ENCODE measurements around the gene ZCWPW1. TPM values are rescaled to one million over a fixed set of nuclear protein-coding genes. Genes with fewer than 3 reads are reported as not detected.

ZCWPW1 gene
- 2.2 and 2.6 TPM in 2 replicates for total RNA-seq

GRCh38 chr7:100428199-100428966 lies at the start of gene ZCWPW1:
ZCWPW1 (minus strand) TSS chr7:100428703; CDS start chr7:100420649, 8,054 bp downstream.

GRCh38 chr7:100464210-100464660 lies 35.7 kb upstream of the ZCWPW1 start, which contains the start of gene SPACDR:
SPACDR (minus strand) TSS chr7:100464260; CDS start chr7:100464025, 235 bp downstream.

GRCh38 chr7:100429637-100430492 lies 1.4 kb upstream of the ZCWPW1 start, which contains the start of gene MEPCE:
MEPCE (plus strand) TSS chr7:100429831; CDS start chr7:100430019, 188 bp downstream.

GRCh38 chr7:100373261-100373831 lies 55.2 kb downstream of the ZCWPW1 start, which contains the start of gene PILRA:
PILRA (plus strand) TSS chr7:100373487; CDS start chr7:100373657, 170 bp downstream.

GRCh38 chr7:100358027-100358856 lies 70.3 kb downstream of the ZCWPW1 start, which contains the start of gene PILRB:
PILRB (plus strand) TSS chr7:100358117; CDS start chr7:100358303, 186 bp downstream.

Other genes with a start within 250 kb of the ZCWPW1 start
- not detected in 2 replicates for gene PVRIG, start 208.8 kb downstream of the ZCWPW1 start, total RNA-seq
- not detected in 2 replicates for gene SPDYE3, start 121.0 kb downstream of the ZCWPW1 start, total RNA-seq
- gene PILRB, start 70.6 kb downstream of the ZCWPW1 start, total RNA-seq = 7.4 and 9.9 TPM in 2 replicates
- gene PILRA, start 55.2 kb downstream of the ZCWPW1 start, total RNA-seq = 0.62 TPM in 1 of 2 replicates, not detected in the other
- 30.6 and 42.9 TPM in 2 replicates for gene MEPCE, start 1.1 kb upstream of the ZCWPW1 start, total RNA-seq
- gene PPP1R35, start 7.8 kb upstream of the ZCWPW1 start, total RNA-seq = 10.3 and 14.7 TPM in 2 replicates
- 0.25 and 0.79 TPM in 2 replicates for gene SPACDR, start 35.6 kb upstream of the ZCWPW1 start, total RNA-seq
- 21.7 and 22.2 TPM in 2 replicates for gene TSC22D4, start 50.5 kb upstream of the ZCWPW1 start, total RNA-seq
- 0.13 and 0.19 TPM in 2 replicates for gene NYAP1, start 55.2 kb upstream of the ZCWPW1 start, total RNA-seq
- gene AGFG2, start 110.5 kb upstream of the ZCWPW1 start, total RNA-seq = 6.0 and 9.1 TPM in 2 replicates
- not detected in 2 replicates for gene SAP25, start 145.2 kb upstream of the ZCWPW1 start, total RNA-seq
- 6.5 and 8.8 TPM in 2 replicates for gene LRCH4, start 157.4 kb upstream of the ZCWPW1 start, total RNA-seq
- gene FBXO24, start 157.6 kb upstream of the ZCWPW1 start, total RNA-seq = 0.40 and 0.56 TPM in 2 replicates
- 62.9 and 94.5 TPM in 2 replicates for gene PCOLCE, start 173.7 kb upstream of the ZCWPW1 start, total RNA-seq
- 4.0 and 6.9 TPM in 2 replicates for gene MOSPD3, start 183.8 kb upstream of the ZCWPW1 start, total RNA-seq
- gene TFR2, start 212.8 kb upstream of the ZCWPW1 start, total RNA-seq = 0.31 and 0.40 TPM in 2 replicates
- gene ACTL6B, start 227.7 kb upstream of the ZCWPW1 start, total RNA-seq = not detected in 2 replicates
- gene GNB2, start 245.0 kb upstream of the ZCWPW1 start, total RNA-seq = 84.4 and 86.5 TPM in 2 replicates